ENCODE data around the gene GALM.
"Not testable (repeated sequence)": the region's sequence is repeated elsewhere in the genome, so short reads cannot be mapped to it uniquely, and the experiment has no call there.

The GALM gene

DNA sequence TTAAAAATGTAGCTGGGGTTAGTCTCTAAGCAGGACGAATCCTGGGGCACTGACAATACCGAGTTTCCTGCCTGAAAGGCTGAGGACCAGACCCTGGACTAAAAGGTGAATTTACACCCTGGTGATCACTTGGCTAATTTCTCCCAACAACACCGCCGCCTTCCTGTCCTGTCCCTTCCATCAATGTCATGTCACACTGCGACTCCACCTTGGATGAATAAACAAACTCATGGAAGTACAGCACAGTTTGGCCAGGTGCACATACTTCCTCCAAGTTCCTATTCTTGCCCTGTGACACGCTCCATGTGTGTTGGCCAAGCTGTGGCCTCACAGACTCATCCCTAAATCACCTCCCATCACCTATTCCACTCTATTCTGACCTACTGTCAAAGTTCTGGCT is 15.9 kb upstream of the GALM start:
- DNase-seq (ENCODE audit: low spot score) = no peak

- DNase-seq (ENCODE audit: low spot score) = no peak
Measured at GRCh38 chr2:38650717-38651116, 15.2 kb upstream of the GALM start.

DNA sequence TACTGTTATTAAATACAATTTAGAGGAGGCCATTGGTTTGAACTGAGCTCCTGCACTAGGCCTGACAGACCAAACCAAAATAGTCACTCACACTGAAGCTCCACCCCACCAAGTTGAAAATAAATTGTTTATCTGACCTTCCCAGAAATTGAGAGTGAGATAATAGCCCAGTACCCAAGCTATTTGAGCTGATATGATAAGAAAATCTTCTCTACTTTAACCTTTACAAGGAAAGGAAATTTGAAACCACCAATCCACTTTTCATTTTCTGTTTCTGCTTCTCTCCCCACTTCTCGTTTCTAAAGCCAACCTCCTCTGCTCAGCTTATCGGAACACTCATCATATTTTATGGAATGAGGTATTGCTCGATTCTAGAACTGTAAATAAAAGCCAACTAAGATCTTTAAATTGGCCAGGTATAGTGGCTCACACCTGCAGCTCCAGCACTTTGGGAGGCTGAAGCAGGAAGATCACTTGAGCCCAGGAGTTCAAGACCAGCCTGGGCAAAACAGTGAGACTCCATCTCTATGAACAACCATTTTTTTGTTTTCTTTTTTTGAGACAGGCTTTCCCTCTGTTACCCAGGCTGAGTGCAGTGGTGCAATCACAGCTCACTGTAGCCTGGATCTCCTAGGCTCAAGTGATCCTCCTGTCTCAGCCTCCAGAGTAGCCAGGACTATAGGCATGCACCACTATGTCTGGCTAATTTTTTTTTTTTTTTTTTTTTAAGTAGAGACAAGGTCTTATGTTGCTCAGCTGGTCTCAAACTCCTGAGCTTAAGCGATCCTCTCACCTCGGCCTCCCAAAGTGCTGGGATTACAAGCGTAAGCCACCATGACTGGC is 13.3 kb upstream of the GALM start:
- DNase-seq (ENCODE audit: low spot score) = no peak

DNA sequence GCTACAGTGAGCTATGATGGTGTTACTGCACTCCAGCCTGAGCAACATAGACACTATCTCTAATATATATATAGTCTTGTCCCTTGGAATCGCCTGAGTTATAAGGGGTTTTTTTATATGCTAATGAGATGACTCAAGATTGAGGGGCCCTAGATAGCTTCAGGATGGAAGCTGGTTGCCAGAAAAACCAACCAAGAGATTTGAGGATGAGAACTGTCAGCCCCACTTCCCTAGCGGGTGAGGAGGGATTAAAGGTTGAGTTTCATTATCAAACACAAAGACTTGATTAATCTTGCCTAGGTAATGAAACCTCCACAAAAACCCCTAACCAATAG is 12.6 kb upstream of the GALM start:
- DNase-seq (ENCODE audit: low spot score) = no peak

DNA sequence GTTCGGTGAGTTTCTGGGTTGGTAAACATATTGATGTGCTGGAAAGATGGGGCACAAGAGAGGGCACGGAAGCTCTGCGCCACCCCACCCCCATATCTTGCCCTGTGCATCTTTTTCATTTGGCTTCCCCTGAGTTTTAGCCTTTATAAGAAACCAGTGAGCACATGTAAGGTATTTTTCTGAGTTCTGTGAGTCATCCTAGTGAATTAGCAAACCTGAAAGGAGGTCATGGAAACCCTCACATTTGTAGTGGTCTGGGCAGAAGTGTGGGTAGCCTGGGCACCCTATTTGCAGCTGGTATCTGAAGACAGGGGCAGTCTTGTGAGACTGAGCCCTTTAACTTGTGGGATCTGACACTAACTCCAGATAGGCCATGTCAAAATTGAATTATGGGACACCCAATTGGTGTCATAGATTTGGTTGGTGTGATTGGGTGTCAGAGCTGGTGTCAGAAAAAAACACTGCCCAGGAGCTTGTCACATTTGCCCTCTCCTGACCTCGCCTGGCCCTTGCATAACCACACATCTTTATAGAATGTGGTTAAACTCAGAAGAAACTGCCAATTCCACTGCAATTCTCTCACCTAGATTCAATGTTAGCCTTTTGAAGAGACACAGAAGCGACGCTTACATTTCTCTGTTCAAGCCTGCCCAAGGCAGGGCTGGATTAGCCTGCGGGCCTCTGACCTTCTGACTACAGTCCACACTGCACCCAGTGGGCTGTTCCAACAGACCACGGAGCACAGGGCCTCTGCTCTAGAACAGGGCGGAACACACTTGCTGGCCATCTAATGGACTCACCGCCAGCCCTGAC is 12.0 kb upstream of the GALM start:
- DNase-seq (ENCODE audit: low spot score) = no peak

DNA sequence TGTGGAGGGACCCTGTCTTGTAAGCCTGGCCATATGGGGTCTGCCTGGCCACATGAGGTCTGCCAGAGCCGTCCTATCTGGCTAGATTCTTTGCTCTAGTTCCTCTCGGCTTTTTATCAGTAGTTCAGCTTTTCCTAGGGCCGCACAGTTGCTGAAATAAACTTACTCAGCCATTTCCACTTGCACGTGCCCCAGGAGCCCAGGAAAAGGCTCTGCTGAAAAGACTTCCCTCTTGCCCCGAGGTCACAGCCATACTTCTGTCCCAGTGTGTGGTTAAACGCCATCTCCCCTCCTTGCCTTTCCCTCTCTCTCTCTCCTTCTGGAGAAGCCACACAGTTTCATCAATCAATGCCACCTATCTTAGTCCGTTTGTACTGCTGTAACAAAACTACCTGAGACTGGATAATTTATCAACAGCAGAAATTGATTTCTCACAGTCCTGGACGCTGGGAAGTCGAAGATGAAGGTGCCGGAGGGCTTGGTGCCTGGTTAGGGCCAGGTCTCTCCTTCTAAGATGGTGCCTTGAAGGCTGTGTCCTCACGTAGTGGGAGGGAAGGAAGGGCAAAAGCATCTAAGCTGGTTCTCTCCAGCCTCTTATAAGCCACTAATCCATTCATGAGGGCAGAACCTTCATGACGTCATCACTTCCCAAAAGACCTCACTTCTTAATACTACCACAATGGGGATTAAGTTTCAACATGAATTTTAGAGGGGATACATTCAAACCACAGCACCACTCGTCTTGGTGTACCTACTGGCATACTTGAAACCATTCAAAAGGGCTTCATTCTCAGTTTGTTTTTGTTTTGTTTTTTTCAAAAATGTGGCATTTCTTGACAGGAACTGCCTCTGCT is 11.2 kb upstream of the GALM start:
- no peak for DNase-seq (ENCODE audit: low spot score)

GRCh38 chr2:38655441-38655840 is 10.5 kb upstream of the GALM start:
- DNase-seq (ENCODE audit: low spot score) = no peak

GRCh38 chr2:38656866-38657480 is 8.9 kb upstream of the GALM start:
- no peak for DNase-seq (ENCODE audit: low spot score)

GRCh38 chr2:38658613-38659012 is 7.3 kb upstream of the GALM start:
- no peak for DNase-seq (ENCODE audit: low spot score)

DNA sequence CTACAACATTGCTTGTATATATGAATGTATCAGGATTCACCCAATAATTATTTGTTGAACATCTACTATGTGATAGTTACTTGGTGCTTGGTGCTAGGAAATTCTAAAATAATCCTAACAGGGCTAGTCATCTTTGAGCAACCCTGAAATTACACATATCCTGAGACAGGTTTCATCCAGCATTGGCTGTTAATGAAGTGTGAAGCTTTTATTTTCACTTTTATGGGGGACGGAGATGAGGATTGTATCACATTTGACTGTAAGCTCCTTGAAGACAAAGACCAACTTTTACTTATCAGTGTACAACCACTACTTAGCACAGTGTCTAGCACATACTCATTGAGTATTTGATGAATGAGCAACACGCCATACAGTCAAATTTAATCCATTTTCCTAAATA is 6.8 kb upstream of the GALM start:
- no peak for DNase-seq (ENCODE audit: low spot score)

- DNase-seq (ENCODE audit: low spot score) = no peak
Measured at GRCh38 chr2:38660282-38660681, 5.6 kb upstream of the GALM start.

DNA sequence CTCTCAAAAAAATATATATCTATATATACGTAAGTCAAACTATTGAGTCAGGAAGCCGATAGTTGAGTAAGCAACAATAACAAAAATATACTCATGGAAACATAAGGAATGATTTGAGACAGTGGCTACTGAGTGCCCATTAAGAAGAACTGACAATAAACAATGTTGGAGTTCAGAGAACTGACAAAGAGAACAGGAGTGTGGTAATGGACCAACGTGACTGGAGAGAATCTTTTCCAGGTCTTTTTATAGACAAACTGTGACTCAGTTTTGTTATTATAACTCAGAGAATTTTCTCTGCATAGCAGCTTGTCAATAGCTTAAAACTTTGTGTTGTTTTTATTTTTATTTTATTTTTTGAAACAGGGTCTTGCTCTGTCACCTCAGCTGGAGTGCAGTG is 4.6 kb upstream of the GALM start:
- no peak for DNase-seq (ENCODE audit: low spot score)

GRCh38 chr2:38666556-38666910 is 619 bp downstream of the GALM start:
- peak; percentile 43 for DNase-seq (ENCODE audit: low spot score)

- DNase-seq (ENCODE audit: low spot score) = no peak
Measured at GRCh38 chr2:38668092-38668491, 2.2 kb downstream of the GALM start.

- DNase-seq (ENCODE audit: low spot score) = no peak
Measured at GRCh38 chr2:38668779-38669479, 3.0 kb downstream of the GALM start.

- DNase-seq (ENCODE audit: low spot score) = no peak
Measured at GRCh38 chr2:38671303-38671702, 5.4 kb downstream of the GALM start.

- DNase-seq (ENCODE audit: low spot score) = no peak
Measured at GRCh38 chr2:38671946-38672345, 6.0 kb downstream of the GALM start.

DNA sequence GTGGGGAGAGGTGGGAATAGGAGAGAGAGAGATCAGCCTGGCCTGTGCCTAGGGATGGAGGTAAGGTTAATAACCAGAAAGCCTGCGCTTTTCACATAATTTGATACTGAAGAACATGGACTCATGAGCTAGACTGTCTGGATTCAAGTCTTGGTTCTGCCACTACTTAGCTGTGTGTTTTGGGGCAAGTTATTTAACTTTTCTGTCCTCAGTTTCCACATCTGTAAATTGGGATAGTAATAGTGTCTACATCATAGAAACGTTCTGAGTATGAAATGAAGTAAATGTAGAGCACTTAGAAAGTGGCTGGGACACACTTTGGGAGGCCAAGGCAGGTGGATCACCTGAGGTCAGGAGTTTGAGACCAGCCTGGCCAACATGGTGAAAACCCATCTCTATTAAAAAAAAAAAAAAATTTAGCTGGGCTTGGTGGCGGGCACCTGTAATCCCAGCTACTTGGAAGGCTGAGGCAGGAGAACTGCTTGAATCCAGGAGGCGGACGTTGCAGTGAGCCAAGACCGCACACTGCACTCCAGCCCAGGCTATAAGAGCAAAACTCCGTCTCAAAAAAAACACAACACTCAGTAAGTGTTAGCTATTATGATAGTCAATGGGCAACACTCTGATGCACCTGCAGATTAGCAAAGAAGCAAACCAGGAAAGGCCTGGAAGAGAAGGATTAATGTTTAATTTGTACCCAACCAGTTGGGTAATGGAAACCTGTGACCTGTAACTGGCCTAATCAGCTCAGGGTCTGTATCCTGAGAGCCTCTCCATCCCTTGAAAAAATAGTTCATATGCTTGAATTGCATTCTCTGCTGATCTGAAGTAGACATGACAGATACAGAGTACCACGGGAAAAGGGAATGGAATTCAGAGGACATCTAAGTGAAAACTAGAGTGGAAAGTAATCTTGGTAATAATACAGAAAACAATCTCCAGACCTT is 6.8 kb downstream of the GALM start:
- no peak for DNase-seq (ENCODE audit: low spot score)

GRCh38 chr2:38676681-38677080 is 10.8 kb downstream of the GALM start:
- no peak for DNase-seq (ENCODE audit: low spot score)

DNA sequence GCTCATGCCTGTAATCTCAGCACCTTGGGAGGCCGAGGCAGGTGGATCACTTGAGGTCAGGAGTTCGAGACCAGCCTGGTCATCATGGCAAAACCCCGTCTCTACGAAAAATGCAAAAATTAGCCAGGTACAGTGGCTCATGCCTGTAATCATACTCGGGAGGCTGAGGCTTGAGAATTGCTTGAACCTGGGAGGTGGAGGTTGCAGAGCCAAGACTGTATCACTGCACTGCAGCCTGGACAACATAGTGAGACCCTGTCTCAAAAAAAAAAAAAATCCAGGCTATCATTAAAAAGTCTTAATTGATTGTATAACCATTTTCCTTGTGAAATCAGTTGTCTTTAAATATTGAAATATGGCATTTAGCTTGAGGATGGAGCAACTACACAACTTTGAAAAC is 15.0 kb downstream of the GALM start:
- DNase-seq (ENCODE audit: low spot score) = not testable (repeated sequence)
